Astrocyte (in vitro differentiated cells and primary cell): ENCODE results near the gene SORBS2. TPM values are rescaled to one million over a fixed set of nuclear protein-coding genes. Genes with fewer than 3 reads are reported as not detected.

Experiments
- DNase-seq: peaks from one replicate; pipeline ENCODE4 v3.0.0-alpha.2; 2010; ENCODE audit warnings: low read depth
- FAIRE-seq: peaks from 2 replicates; lab custom pipeline; 2011; peaks lifted over from hg19 to GRCh38; lab: Jason Lieb, UNC
- H2AFZ ChIP-seq: 2 replicates; pipeline ENCODE4 v1.6.0; 2012; ENCODE audit warnings: low read depth, low read length, inconsistent platforms
- H3K27ac ChIP-seq: 2 replicates; pipeline ENCODE4 v1.5.1; 2011; ENCODE audit warnings: low read depth, low read length, inconsistent platforms
- H3K27me3 ChIP-seq: 2 replicates; pipeline ENCODE4 v1.6.0; 2011; ENCODE audit warnings: low read length, inconsistent platforms; ENCODE audit not compliant: insufficient read depth
- H3K36me3 ChIP-seq: 2 replicates; pipeline ENCODE4 v1.5.1; 2011; ENCODE audit warnings: low read length, inconsistent platforms; ENCODE audit not compliant: insufficient read depth
- H3K4me1 ChIP-seq: 2 replicates; pipeline ENCODE4 v1.5.1; 2011; ENCODE audit warnings: low read length, inconsistent platforms; ENCODE audit not compliant: insufficient read depth
- H3K4me2 ChIP-seq: 2 replicates; pipeline ENCODE4 v1.6.0; 2012; ENCODE audit warnings: low read length, inconsistent platforms
- H3K4me3 ChIP-seq: 2 replicates; pipeline ENCODE4 v1.5.1; 2011; ENCODE audit warnings: low read depth, mild to moderate bottlenecking, low read length, inconsistent platforms; ENCODE audit not compliant: insufficient read depth
- H3K79me2 ChIP-seq: 2 replicates; pipeline ENCODE4 v1.6.0; 2012; ENCODE audit warnings: mild to moderate bottlenecking, low read length, inconsistent platforms; ENCODE audit not compliant: insufficient read depth
- H3K9ac ChIP-seq: 2 replicates; pipeline ENCODE4 v1.6.0; 2012; ENCODE audit warnings: mild to moderate bottlenecking, low read length, inconsistent platforms
- H3K9me3 ChIP-seq: 2 replicates; pipeline ENCODE4 v1.5.1; 2012; ENCODE audit warnings: low read depth, mild to moderate bottlenecking, low read length, inconsistent platforms; ENCODE audit not compliant: insufficient read depth
- H4K20me1 ChIP-seq: 2 replicates; pipeline ENCODE4 v1.6.0; 2012; ENCODE audit warnings: low read length, inconsistent platforms; ENCODE audit not compliant: insufficient read depth
- H3K27ac Mint-ChIP-seq: one replicate; pipeline ENCODE4 v1.8.0; 2021; ENCODE audit warnings: mild to moderate bottlenecking, mixed read lengths; ENCODE audit not compliant: unreplicated experiment
- H3K27me3 Mint-ChIP-seq: one replicate; pipeline ENCODE4 v1.8.0; 2021; ENCODE audit warnings: low read depth, mixed read lengths; ENCODE audit not compliant: unreplicated experiment
- H3K36me3 Mint-ChIP-seq: one replicate; pipeline ENCODE4 v1.8.0; 2021; ENCODE audit warnings: low read depth, mixed read lengths; ENCODE audit not compliant: unreplicated experiment
- H3K4me1 Mint-ChIP-seq: one replicate; pipeline ENCODE4 v1.8.0; 2021; ENCODE audit warnings: low read depth, mixed read lengths; ENCODE audit not compliant: unreplicated experiment
- H3K4me3 Mint-ChIP-seq: one replicate; pipeline ENCODE4 v1.8.0; 2021; ENCODE audit warnings: mild to moderate bottlenecking, moderate library complexity, mixed read lengths; ENCODE audit not compliant: unreplicated experiment
- H3K9me3 Mint-ChIP-seq: one replicate; pipeline ENCODE4 v1.8.0; 2021; ENCODE audit warnings: mild to moderate bottlenecking, mixed read lengths; ENCODE audit not compliant: unreplicated experiment
- EZH2 ChIP-seq: IDR thresholded peaks from 2 replicates; pipeline ENCODE4 v1.6.1; 2012; ENCODE audit warnings: mild to moderate bottlenecking, low read length, inconsistent platforms; ENCODE audit not compliant: insufficient read depth
- total RNA-seq: library from RNA; stranded (reverse); gene quantifications from 2 replicates; pipeline ENCODE4 v1.2.1, GENCODE V29; 2021
- TF ChIP-seq, protein P1 (sequence below): IDR thresholded peaks from 2 replicates; pipeline ENCODE4 v1.5.1; 2011; ENCODE audit warnings: low read depth, mild to moderate bottlenecking, inconsistent platforms, low read length, moderate library complexity; ENCODE audit not compliant: insufficient read depth

Gene SORBS2
- total RNA-seq, 1 donor from 2014 or later, result 97.4 TPM

DNA sequence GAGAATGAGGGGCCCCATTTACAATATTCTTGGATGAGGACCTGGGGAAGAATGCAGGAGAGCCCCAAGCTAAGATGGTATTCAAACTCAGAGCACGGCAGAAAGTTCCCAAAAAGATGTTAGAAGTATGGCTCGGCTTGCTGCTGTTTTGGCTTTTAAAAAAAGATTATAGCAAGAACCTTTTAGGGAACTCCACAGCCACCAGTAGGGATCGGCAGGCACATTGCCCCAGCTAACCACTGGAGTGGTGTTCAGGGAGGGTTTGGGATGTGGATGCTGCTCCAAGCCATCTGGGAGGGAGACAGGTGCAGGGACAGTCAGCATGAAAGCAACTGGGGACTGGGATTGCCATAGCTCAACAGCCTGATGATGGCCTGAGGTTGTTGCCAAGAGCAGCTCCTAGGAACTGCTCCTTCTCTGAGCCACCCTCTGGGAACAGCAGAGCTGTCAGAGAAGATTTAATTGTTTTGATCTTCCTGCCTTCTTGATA lies 63.0 kb downstream of the SORBS2 start:
- no peak overlapping the region for H3K4me2 ChIP-seq
- Mint-ChIP-seq H3K27ac (no peak overlapping the region), H3K27me3 (no peaks in the 10 kb centered on the region), H3K4me3 (no peak overlapping the region), H3K4me1 (peaks cover 16% of the 10 kb centered on the region), H3K9me3 (no peaks in the 10 kb centered on the region), H3K36me3 (peaks cover 20% of the 10 kb centered on the region)
- no peaks in the 10 kb centered on the region for H3K4me1 ChIP-seq
- H2AFZ ChIP-seq, result no peak overlapping the region
- H3K79me2 ChIP-seq, result peaks cover 18% of the 10 kb centered on the region
- H3K9ac ChIP-seq, result no peak overlapping the region
- H3K36me3 ChIP-seq, result no peaks in the 10 kb centered on the region
- H3K9me3 ChIP-seq, result no peaks in the 10 kb centered on the region
- peaks cover 11% of the 10 kb centered on the region for H4K20me1 ChIP-seq
- FAIRE-seq (no peak), DNase-seq (no peak)
- no peak overlapping the region for H3K4me3 ChIP-seq
- no peaks in the 10 kb centered on the region for H3K27me3 ChIP-seq
- no peak overlapping the region for H3K27ac ChIP-seq
- TF ChIP-seq, protein P1, sequence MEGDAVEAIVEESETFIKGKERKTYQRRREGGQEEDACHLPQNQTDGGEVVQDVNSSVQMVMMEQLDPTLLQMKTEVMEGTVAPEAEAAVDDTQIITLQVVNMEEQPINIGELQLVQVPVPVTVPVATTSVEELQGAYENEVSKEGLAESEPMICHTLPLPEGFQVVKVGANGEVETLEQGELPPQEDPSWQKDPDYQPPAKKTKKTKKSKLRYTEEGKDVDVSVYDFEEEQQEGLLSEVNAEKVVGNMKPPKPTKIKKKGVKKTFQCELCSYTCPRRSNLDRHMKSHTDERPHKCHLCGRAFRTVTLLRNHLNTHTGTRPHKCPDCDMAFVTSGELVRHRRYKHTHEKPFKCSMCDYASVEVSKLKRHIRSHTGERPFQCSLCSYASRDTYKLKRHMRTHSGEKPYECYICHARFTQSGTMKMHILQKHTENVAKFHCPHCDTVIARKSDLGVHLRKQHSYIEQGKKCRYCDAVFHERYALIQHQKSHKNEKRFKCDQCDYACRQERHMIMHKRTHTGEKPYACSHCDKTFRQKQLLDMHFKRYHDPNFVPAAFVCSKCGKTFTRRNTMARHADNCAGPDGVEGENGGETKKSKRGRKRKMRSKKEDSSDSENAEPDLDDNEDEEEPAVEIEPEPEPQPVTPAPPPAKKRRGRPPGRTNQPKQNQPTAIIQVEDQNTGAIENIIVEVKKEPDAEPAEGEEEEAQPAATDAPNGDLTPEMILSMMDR, result no peak
- TF ChIP-seq EZH2, result no peak

DNA sequence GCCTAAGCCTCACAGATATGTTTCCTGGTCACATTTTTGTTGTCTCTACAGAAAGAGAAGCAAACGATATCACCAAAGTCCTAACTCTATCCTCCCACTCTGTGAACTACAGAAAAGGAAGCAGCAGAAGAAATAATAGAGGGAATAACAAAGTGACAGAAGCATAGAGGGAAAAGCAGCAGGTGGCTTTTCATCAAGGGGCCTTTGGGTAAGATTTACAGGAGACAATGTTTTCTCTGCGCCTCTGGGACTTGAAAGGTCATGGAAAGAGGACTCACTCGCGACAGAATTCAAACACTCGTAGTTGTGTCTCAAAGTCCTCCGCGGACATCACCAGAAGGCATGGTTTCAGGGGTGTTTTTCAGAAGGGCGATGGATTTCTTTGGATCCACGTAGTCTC lies 66.1 kb downstream of the SORBS2 start:
- H3K4me1 ChIP-seq, result peaks cover 6% of the 10 kb centered on the region
- peaks cover 20% of the 10 kb centered on the region for H3K36me3 Mint-ChIP-seq
- H3K36me3 ChIP-seq, result no peaks in the 10 kb centered on the region
- no peaks in the 10 kb centered on the region for H3K27me3 Mint-ChIP-seq
- H3K4me2 ChIP-seq, result no peak overlapping the region
- H3K9me3 ChIP-seq, result no peaks in the 10 kb centered on the region
- peaks cover 11% of the 10 kb centered on the region for H3K79me2 ChIP-seq
- no peak for TF ChIP-seq EZH2
- TF ChIP-seq, protein P1, result no peak
- H3K9ac ChIP-seq, result no peak overlapping the region
- no peak overlapping the region for H2AFZ ChIP-seq
- FAIRE-seq (no peak), DNase-seq (no peak)
- H3K27ac Mint-ChIP-seq, result no peak overlapping the region
- H4K20me1 ChIP-seq, result peaks cover 9% of the 10 kb centered on the region
- H3K4me3 ChIP-seq, result no peak overlapping the region
- H3K9me3 Mint-ChIP-seq, result no peaks in the 10 kb centered on the region
- no peaks in the 10 kb centered on the region for H3K27me3 ChIP-seq
- H3K4me3 Mint-ChIP-seq, result no peak overlapping the region
- no peak overlapping the region for H3K27ac ChIP-seq
- H3K4me1 Mint-ChIP-seq, result peaks cover 20% of the 10 kb centered on the region

DNA sequence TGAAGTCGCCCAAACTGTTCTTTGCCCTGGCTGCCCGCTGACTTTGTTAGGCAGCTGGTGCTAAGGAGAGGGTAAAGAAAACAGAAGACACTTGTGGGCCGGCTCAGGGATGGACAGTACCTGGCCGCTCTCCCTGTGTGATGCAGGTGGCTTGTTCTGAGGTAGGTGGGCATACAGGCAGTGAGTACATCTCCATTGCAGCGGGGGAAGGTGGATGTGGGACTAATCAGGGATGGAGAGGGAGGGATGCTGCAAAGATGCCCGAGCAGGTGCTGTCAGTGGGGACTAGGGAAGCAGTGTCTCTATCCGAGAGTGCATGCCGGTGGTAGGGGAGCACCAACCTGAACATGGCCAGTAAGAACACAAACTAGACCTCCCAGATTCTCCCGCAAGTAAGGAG lies 67.0 kb downstream of the SORBS2 start:
- Histone ChIP-seq H3K9ac (no peak overlapping the region), H3K79me2 (peaks cover 18% of the 10 kb centered on the region), H3K4me2 (no peak overlapping the region), H3K4me1 (peaks cover 6% of the 10 kb centered on the region), H2AFZ (no peak overlapping the region), H3K4me3 (no peak overlapping the region), H3K27me3 (no peaks in the 10 kb centered on the region), H3K36me3 (no peaks in the 10 kb centered on the region), H3K9me3 (no peaks in the 10 kb centered on the region), H4K20me1 (peaks cover 13% of the 10 kb centered on the region), H3K27ac (no peak overlapping the region)
- no peak for TF ChIP-seq EZH2
- Mint-ChIP-seq H3K9me3 (no peaks in the 10 kb centered on the region), H3K27me3 (no peaks in the 10 kb centered on the region), H3K4me3 (no peak overlapping the region), H3K27ac (no peak overlapping the region), H3K36me3 (peaks cover 20% of the 10 kb centered on the region), H3K4me1 (peaks cover 22% of the 10 kb centered on the region)
- DNase-seq (no peak), FAIRE-seq (no peak)
